Activated naive CD4-positive, alpha-beta T cell treated with anti-CD3 and anti-CD28 coated beads for 36 hours (primary cell): ENCODE data around the gene MYORG. TPM values are rescaled to one million over a fixed set of nuclear protein-coding genes. Genes with fewer than 3 reads are reported as not detected.

Source experiments
- CTCF ChIA-PET: fragments of 350-600 bp; sonication (Branson Sonifier 250); formaldehyde crosslinking; loops from one replicate; lab custom pipeline; 2021; ENCODE audit warnings: antibody characterized with exemption; lab: Charles Lee
- DNase-seq: peaks from one replicate; pipeline ENCODE4 v3.0.0-alpha.2; 2020
- H3K27ac Mint-ChIP-seq: one replicate; pipeline ENCODE4 v1.8.0; 2021; ENCODE audit warnings: mild to moderate bottlenecking, mixed read lengths
- H3K27me3 Mint-ChIP-seq: one replicate; pipeline ENCODE4 v1.8.0; 2021; ENCODE audit warnings: low read depth, mixed read lengths
- H3K36me3 Mint-ChIP-seq: one replicate; pipeline ENCODE4 v1.8.0; 2021; ENCODE audit warnings: low read depth, mixed read lengths
- H3K4me1 Mint-ChIP-seq: one replicate; pipeline ENCODE4 v1.8.0; 2021; ENCODE audit warnings: low read depth, mixed read lengths
- H3K4me3 Mint-ChIP-seq: one replicate; pipeline ENCODE4 v1.8.0; 2021; ENCODE audit warnings: mild to moderate bottlenecking, moderate library complexity, mixed read lengths
- H3K9me3 Mint-ChIP-seq: one replicate; pipeline ENCODE4 v1.8.0; 2021; ENCODE audit warnings: mixed read lengths
- intact Hi-C: fragments of 100-400 bp; cut with micrococcal nuclease; formaldehyde crosslinking; loops from one replicate; pipeline ENCODE4 v1.15.1; 2023
- total RNA-seq, 2 experiments: library from RNA; stranded (reverse); gene quantifications; one replicate each; pipeline ENCODE4 v1.2.3, GENCODE V29; 2021

MYORG gene
- total RNA-seq, 2 experiments from 2014 or later: 1.1 to 2.0 TPM

GRCh38 chr9:34382879-34383278 lies 6.2 kb upstream of the MYORG start:
- CTCF ChIA-PET: interaction anchor here (3.5 kb wide), 1 partner anchor 21 kb away, joined by 14 read pairs; no protein-coding TSS in a partner anchor
- no peaks in the 10 kb centered on the region for H3K27me3 Mint-ChIP-seq
- H3K27ac Mint-ChIP-seq: no peak overlapping the region
- H3K4me1 Mint-ChIP-seq: peaks cover 23% of the 10 kb centered on the region
- no peaks in the 10 kb centered on the region for H3K9me3 Mint-ChIP-seq
- H3K4me3 Mint-ChIP-seq: no peak overlapping the region
- intact Hi-C loops: no loop called here
- no peak for DNase-seq
- no peaks in the 10 kb centered on the region for H3K36me3 Mint-ChIP-seq

GRCh38 chr9:34382054-34382453 lies 5.4 kb upstream of the MYORG start:
- Mint-ChIP-seq H3K27ac (no peak overlapping the region), H3K4me3 (no peak overlapping the region), H3K36me3 (no peaks in the 10 kb centered on the region), H3K4me1 (peaks cover 24% of the 10 kb centered on the region), H3K9me3 (no peaks in the 10 kb centered on the region), H3K27me3 (no peaks in the 10 kb centered on the region)
- CTCF ChIA-PET: interaction anchor here (3.5 kb wide), 1 partner anchor 22 kb away, joined by 14 read pairs; no protein-coding TSS in a partner anchor
- no peak for DNase-seq
- intact Hi-C loops: no loop called here

GRCh38 chr9:34381323-34381722 lies 4.6 kb upstream of the MYORG start:
- DNase-seq: peak; percentile 14
- Mint-ChIP-seq H3K4me3 (peak overlapping the region; percentile 64), H3K27me3 (no peaks in the 10 kb centered on the region), H3K27ac (no peak overlapping the region), H3K9me3 (no peaks in the 10 kb centered on the region), H3K36me3 (no peaks in the 10 kb centered on the region), H3K4me1 (peaks cover 25% of the 10 kb centered on the region)
- CTCF ChIA-PET: interaction anchor here (0.9 to 3.5 kb wide), 2 partner anchors 22 to 125 kb away, joined by 3 to 14 read pairs; no protein-coding TSS in a partner anchor
- intact Hi-C loops: no loop called here

GRCh38 chr9:34380511-34381315 lies 4.0 kb upstream of the MYORG start:
- intact Hi-C loops: loop anchor here (1.0 kb wide), 3 partner anchors 51 to 736 kb away; partner anchors contain the start of genes KIF24, NUDT2 and UBAP1
- CTCF ChIA-PET: interaction anchor here (0.9 to 6.4 kb wide), 3 partner anchors 47 to 127 kb away, joined by 3 to 89 read pairs (median 6); no protein-coding TSS in a partner anchor
- Mint-ChIP-seq H3K27me3 (no peaks in the 10 kb centered on the region), H3K4me3 (peak overlapping the region; percentile 75), H3K27ac (no peak overlapping the region), H3K4me1 (peaks cover 30% of the 10 kb centered on the region), H3K9me3 (no peaks in the 10 kb centered on the region), H3K36me3 (no peaks in the 10 kb centered on the region)
- DNase-seq: peak; percentile 84

GRCh38 chr9:34380034-34380510 lies 3.4 kb upstream of the MYORG start:
- Mint-ChIP-seq H3K27me3 (no peaks in the 10 kb centered on the region), H3K27ac (no peak overlapping the region), H3K36me3 (no peaks in the 10 kb centered on the region), H3K4me1 (peaks cover 30% of the 10 kb centered on the region), H3K4me3 (peak overlapping the region; percentile 75), H3K9me3 (no peaks in the 10 kb centered on the region)
- DNase-seq: peak; percentile 25
- intact Hi-C loops: loop anchor here (1.0 kb wide), 3 partner anchors 51 to 736 kb away; partner anchors contain the start of genes KIF24, NUDT2 and UBAP1
- CTCF ChIA-PET: interaction anchor here (1.1 to 6.4 kb wide), 6 partner anchors 47 to 293 kb away, joined by 3 to 89 read pairs (median 5); no protein-coding TSS in a partner anchor

- Mint-ChIP-seq H3K36me3 (no peaks in the 10 kb centered on the region), H3K4me1 (peaks cover 30% of the 10 kb centered on the region), H3K4me3 (peak overlapping the region; percentile 75), H3K27ac (no peak overlapping the region), H3K9me3 (no peaks in the 10 kb centered on the region), H3K27me3 (no peaks in the 10 kb centered on the region)
- CTCF ChIA-PET: interaction anchor here (0.6 to 6.4 kb wide), 14 partner anchors 8 to 330 kb away, joined by 3 to 89 read pairs (median 4); no protein-coding TSS in a partner anchor
- peak; percentile 98 for DNase-seq
- intact Hi-C loops: loop anchor here (1.0 to 5.0 kb wide), 11 partner anchors 47 to 737 kb away; partner anchors contain the start of genes DNAI1, DNAJB5, FAM219A and KIF24
These were observed 2.8 kb upstream of the MYORG start for GRCh38 chr9:34379334-34380033.

- no peak overlapping the region for H3K4me3 Mint-ChIP-seq
- intact Hi-C loops: loop anchor here (1.0 to 5.0 kb wide), 8 partner anchors 46 to 609 kb away; partner anchors contain the start of genes DNAI1, DNAJB5, FAM219A and UBE2R2
- CTCF ChIA-PET: interaction anchor here (0.7 to 6.4 kb wide), 14 partner anchors 9 to 329 kb away, joined by 3 to 89 read pairs (median 4); no protein-coding TSS in a partner anchor
- H3K4me1 Mint-ChIP-seq: peaks cover 30% of the 10 kb centered on the region
- no peak for DNase-seq
- H3K36me3 Mint-ChIP-seq: no peaks in the 10 kb centered on the region
- H3K27me3 Mint-ChIP-seq: no peaks in the 10 kb centered on the region
- H3K9me3 Mint-ChIP-seq: no peaks in the 10 kb centered on the region
- H3K27ac Mint-ChIP-seq: no peak overlapping the region
These were observed 1.8 kb upstream of the MYORG start for GRCh38 chr9:34378376-34379060.

- peaks cover 30% of the 10 kb centered on the region for H3K4me1 Mint-ChIP-seq
- no peaks in the 10 kb centered on the region for H3K9me3 Mint-ChIP-seq
- no peaks in the 10 kb centered on the region for H3K27me3 Mint-ChIP-seq
- DNase-seq: no peak
- intact Hi-C loops: loop anchor here (1.0 to 5.0 kb wide), 3 partner anchors 49 to 610 kb away; partner anchors contain the start of genes DCAF12, DNAJB5, KIF24 and NUDT2
- no peaks in the 10 kb centered on the region for H3K36me3 Mint-ChIP-seq
- H3K27ac Mint-ChIP-seq: no peak overlapping the region
- H3K4me3 Mint-ChIP-seq: peak overlapping the region; percentile 80
- CTCF ChIA-PET: interaction anchor here (0.7 to 6.4 kb wide), 8 partner anchors 27 to 227 kb away, joined by 3 to 89 read pairs (median 3); no protein-coding TSS in a partner anchor
These were observed 677 bp upstream of the MYORG start for GRCh38 chr9:34377404-34377746.

GRCh38 chr9:34375901-34376595 lies 650 bp downstream of the MYORG start:
- H3K4me3 Mint-ChIP-seq: peak overlapping the region; percentile 80
- H3K9me3 Mint-ChIP-seq: no peaks in the 10 kb centered on the region
- no peak overlapping the region for H3K27ac Mint-ChIP-seq
- CTCF ChIA-PET: interaction anchor here (1.0 to 6.4 kb wide), 5 partner anchors 12 to 124 kb away, joined by 4 to 89 read pairs (median 6); no protein-coding TSS in a partner anchor
- H3K36me3 Mint-ChIP-seq: no peaks in the 10 kb centered on the region
- peak; percentile 59 for DNase-seq
- peaks cover 25% of the 10 kb centered on the region for H3K4me1 Mint-ChIP-seq
- no peaks in the 10 kb centered on the region for H3K27me3 Mint-ChIP-seq
- intact Hi-C loops: loop anchor here (2.0 to 5.0 kb wide), 2 partner anchors 47 to 611 kb away; partner anchors contain the start of genes DNAJB5, KIF24 and NUDT2

GRCh38 chr9:34374905-34375552 lies 1.7 kb downstream of the MYORG start:
- Mint-ChIP-seq H3K4me1 (peaks cover 18% of the 10 kb centered on the region), H3K27ac (no peak overlapping the region), H3K9me3 (no peaks in the 10 kb centered on the region), H3K36me3 (no peaks in the 10 kb centered on the region), H3K27me3 (no peaks in the 10 kb centered on the region), H3K4me3 (no peak overlapping the region)
- DNase-seq: no peak
- intact Hi-C loops: loop anchor here (5.0 kb wide), 1 partner anchor 612 kb away; the partner anchor contains the start of gene DNAJB5
- CTCF ChIA-PET: interaction anchor here (0.5 to 6.4 kb wide), 7 partner anchors 11 to 414 kb away, joined by 3 to 89 read pairs (median 4); no protein-coding TSS in a partner anchor
